ENCODE measurements around the gene GMPR. TPM values are rescaled to one million over a fixed set of nuclear protein-coding genes. Genes with fewer than 3 reads are reported as not detected.

GMPR gene
- total RNA-seq, 1 donor from 2014 or later, result 43.6 TPM

DNA sequence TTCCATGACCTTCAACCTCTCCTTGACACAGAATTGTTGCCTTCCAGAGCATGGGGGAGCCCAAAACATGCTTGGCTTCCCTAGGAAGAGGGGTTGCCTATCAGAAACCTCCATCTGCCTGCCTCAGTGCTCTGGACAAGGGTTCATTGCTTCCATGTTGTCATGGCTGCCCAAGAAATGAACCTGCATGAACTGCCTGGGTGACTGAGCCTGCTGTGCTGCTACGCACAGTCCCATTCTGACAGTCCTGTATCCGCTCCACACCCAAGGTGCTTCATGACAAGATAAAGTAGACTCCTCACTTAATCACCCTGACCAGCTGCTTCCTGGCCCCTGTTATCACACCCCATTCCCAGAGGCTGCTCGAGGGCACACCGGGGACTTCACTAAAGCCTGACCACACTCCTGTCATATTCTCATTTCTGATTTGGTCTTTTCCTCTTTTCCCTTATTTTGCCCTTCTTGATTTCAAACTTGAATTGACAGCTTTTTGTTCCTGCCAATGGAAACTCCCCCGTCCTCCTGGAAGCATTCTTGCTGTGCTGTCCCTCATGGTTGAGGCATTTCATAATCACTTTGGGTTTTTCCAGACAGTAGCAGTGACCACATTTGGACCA is 31.9 kb downstream of the GMPR start:
- DNase-seq (ENCODE audit: low read depth), result peak; percentile 14

DNA sequence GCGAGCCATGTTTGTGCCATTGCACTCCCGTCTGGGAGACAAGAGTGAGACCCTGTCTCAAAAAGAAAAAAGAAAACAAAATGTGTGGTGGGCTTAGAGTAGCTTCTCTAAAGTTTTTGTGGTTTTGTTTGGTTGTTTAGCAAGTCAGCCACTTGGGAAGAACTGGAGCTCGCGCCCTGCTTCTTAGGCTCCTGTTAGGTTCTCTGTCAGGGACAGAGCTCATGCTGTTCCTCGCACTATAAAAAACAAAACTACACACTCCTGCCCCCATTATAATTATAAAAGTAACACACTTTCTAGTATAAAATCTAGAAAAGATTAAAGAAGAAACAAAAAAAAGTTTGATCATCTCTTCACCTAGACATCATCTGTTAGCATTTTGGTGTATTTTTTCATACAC is 33.0 kb downstream of the GMPR start:
- no peak for DNase-seq (ENCODE audit: low read depth)

DNA sequence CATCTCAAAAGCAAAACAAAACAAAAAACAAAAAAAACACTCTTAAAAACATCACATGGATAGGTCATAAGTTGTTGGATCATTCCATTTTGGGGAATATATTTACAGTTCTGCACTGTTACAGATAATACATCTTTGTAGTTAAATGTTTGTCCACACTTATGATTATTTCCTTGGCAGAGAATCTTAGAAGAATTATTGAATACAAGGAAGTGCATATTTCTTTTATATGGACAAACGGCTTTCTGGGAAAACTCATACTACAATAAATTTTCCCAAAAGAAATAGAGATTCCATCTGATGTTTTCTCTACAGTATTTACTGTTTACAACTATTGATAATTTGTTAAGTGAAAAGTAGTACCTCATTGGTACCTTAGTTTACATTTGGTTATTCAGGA is 33.8 kb downstream of the GMPR start:
- DNase-seq (ENCODE audit: low read depth), result no peak

DNA sequence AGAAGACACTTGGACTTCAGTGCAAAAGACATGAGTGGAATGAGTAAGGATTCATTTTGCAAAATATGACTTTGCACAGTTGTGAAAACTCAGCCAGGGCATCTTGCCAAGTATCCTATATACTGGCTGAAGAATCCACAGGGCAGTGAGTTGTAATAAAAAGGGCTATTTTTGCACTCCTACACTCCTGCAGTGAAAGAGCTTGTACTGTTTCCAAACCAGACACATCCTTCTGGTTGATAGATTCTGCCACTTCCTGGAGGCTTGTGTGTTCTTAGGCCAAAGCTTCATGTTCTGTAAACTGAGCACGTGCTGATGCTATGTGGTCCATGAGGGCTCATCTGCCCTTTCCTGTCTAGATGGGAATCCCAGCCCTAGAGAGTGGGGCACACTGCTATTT is 34.9 kb downstream of the GMPR start:
- DNase-seq (ENCODE audit: low read depth), result no peak

DNA sequence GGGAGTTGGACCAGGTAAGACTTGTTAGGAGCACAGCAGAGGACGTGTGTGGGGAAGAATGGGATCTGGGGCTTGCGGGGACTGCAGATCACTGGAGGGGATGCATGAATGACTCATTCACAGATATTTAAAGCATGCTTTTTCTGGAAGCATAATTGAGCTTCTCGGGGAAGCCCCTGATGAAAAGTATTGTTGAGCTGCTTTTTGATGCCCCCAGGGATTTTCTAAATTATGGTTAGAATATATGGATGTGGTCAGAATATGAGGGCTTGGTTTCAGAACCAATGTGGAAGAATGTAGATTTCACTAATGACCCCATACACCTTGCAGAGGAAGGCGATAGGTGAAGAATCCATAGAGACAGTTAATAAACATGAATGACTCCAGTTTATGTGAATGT is 36.1 kb downstream of the GMPR start:
- no peak for DNase-seq (ENCODE audit: low read depth)

DNA sequence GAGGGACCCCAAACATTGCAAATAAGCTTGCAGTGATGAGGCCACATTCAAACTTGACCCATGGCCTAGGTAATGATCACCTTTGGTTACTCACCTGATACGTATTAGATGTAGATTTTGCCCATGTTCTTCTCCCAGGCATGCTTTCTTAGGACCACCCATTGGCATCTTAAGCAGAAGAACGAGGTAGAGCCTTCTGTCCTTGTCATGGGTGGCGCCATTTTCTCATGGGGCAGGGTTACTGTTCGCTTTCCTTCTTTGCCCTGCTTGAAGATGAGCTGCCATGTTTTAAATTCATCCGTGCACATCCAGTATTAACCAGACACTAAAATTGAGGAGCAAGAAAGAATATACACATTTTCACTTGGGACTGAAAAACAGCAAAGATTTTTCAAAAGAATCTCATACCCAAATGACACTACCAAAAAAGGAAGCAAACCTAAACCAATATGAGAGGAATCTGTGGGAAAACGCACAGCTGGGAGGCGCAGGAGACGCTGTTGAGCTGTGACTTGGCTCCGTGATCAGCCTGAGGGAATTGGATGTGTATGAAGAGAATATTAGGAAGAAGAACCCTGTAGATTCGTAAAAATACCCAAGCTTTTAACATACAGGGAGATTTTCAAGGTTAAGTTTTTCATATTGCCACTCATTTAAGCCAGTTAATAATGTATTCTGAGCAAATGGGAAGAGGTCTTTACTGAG is 36.6 kb downstream of the GMPR start:
- no peak for DNase-seq (ENCODE audit: low read depth)

DNA sequence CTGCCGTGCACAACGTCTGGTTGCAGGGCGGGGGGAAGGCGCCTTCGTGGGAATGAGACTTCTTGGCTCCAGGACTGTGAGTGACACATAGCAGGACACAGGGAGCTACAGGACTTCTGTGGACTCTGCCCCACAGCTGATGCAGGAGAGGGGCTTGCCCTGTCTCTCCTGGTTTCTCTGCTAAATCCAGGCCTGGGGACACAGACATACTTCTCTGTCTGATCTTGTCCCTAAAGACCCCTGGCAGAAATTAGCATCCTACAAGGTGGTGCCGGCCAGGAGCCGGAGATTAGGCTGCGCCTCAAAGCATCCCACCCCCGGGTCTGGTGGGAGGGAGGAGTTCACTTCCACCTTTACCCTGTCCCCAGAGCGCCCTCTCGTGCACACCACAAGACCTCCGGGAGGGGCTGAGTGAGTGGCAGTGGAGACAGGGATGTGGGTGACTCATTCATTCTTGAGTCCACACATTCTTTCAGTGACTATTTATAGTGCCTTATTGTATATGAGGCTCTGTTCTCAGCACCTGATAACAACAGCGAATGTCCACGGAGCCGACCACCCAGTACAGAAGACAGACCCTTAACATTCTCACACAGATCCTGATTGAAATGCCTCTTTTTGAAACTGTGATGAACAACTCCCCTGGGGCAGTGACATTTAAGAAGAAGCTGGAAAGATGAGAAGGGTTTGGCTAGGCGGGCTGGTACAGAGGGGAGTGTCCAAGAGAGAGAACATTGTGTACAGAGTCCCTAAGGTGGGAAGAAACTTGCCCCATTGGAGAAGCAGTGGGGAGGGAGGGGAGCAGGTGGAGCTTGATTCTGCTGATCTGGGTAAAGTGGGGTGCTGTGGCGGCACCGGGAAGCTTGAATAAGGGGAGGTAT is 39.0 kb downstream of the GMPR start:
- DNase-seq (ENCODE audit: low read depth), result peak; percentile 97

DNA sequence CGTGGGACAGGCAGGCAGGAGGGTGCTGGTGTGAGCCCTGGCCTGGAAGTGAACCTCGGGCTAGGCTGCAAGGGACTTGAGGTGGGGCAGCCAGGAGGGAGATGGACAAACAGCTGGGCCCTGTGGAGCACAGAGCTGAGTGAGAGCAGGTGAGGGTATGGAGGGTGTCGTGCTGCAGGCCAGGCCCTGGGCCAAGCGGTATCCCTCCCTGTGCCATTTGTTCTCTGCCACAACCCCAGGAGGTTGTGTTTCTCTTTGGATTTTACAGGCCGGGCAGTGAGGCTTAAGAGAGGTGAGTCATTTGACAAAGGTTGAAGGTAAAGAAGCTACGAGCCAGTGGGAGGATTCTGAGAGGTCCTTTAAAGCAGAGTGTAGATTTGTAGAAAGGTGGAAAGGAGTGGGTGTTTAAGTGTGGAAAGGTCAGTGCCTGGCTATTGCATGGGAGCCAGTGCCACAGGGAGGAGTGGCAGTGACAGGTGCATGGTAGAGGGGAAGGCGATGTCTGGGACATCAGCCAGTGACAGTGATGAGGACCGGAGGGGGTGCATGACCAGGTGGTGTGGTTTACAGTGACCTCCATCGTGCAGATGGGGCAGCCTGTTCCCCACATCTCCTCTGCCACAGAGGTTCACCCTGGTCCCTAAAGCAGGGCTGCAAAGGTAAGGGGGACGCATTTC is 39.8 kb downstream of the GMPR start:
- DNase-seq (ENCODE audit: low read depth), result peak; percentile 94

DNA sequence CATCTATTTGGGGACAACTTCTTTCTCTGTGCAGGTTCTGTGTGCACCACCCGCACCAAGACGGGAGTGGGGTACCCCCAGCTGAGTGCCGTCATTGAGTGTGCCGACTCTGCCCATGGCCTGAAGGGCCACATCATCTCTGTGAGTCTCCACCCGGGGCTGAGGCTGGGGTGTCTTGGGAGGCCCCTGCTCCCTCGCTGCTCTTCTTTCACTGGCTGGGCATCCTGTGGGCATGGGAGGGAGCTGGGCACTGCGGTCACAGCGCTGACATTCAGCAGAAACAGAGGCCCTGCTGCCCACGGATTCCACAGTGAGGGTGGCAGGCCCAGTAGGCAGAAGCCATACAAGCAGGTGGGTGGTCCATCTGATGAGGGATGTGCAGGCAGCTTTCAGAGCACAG is 40.4 kb downstream of the GMPR start:
- DNase-seq (ENCODE audit: low read depth), result peak; percentile 69

DNA sequence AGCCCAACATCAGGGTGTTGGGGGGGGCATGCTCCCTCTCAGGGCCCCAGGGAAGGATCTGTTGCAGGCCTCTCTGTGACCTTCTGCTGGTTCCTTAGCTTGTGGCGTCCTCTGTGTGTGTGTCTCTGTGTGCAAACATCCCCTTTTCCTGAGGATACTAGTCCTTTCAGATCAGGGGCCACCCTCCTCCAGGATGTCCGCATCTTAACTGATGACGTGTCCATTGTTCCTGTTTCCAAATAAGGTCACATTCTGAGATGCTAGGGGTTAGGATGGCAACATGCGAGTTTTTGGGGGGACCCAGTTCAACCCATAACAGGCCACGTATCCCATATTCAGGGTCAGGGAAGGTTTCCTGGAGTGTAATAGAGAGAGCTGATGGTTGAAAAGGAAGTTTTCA is 40.9 kb downstream of the GMPR start:
- no peak for DNase-seq (ENCODE audit: low read depth)

DNA sequence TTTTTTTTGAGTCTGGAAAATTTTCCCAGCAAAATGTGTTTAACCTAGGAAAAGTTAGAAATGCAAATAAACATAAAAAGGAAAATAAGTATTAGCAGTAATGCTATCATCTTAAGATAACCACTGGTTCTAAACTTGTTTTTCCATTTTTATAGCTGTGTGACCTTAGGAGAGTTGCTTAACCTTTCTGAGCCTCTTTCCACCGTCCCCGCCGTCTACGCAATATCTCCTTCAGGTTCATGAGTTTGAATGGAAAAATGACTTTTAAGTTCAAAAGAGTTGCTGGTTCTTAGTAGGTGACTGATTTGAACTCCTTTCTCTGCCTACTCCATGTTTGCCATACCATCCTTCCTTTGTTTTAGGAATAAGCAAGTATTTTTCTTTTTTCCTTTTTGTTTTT is 44.0 kb downstream of the GMPR start:
- DNase-seq (ENCODE audit: low read depth), result no peak

DNA sequence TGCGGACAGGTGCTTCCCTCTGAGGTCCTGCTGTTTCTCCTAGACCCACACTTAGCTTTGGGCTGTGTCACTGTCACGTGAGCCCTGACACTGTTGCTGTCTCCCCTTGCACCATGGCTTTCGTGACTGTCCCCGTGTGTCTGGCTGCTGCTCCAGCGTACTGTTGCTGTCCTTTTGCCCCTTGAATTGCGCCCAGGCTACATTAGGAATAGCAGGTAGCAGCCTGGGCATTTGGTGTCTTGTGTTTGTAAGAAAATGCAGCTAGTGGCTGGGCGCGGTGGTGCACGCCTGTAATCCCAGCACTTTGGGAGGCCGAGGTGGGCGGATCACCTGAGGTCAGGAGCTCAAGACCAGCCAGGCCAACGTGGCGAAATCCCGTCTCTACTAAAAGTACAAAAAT is 46.1 kb downstream of the GMPR start:
- no peak for DNase-seq (ENCODE audit: low read depth)

DNA sequence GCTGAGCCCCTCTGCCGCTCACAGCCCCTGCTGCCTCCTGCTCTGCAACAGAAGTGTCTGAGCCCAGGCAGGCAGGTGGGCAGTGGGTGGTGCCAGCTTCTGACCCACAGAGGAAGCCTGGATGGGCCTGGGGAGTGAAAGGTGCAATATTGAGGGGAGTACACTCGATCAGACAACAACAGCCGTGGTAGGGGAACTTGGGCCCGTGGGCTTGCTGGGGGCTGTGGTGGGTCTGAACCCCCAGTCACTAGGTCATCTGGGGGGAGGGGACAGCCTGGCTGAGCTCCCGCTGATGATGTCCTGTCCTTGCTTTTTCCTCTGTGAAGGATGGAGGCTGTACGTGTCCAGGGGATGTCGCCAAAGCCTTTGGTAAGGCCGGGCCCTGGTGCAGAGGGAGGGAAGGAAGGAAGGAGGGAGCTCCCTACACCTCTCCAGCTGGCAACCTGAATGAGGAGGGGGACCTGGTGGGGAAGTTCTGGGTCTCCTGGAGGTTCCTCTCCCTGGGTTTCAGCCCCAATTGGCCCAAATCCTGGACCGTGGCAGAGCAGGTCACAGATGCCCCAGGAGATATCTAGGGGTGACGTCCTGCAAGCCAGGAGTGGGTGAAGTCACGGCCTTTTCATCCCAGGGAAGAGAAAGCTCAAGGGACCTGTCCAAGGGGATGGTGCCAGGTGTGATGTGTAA is 47.2 kb downstream of the GMPR start:
- DNase-seq (ENCODE audit: low read depth), result no peak

DNA sequence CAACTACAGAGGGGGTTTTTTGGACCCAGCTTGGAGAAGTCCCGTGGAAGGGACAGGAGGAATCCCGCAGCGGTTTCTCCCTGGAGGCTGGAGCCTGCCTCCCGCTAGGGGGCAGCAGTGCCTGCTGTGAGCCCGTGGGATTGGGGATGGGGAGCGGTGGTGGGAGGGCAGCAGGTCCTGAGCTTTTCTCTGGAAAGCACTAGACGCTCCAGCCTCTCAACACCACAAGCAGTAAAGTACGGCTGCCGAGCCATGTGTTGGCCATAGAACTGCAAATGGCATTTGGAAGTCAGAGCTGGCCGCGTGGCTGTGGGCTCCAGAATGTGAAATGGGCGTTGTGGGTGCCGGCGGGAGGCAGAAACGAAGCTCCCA is 47.8 kb downstream of the GMPR start:
- DNase-seq (ENCODE audit: low read depth), result peak; percentile 18

DNA sequence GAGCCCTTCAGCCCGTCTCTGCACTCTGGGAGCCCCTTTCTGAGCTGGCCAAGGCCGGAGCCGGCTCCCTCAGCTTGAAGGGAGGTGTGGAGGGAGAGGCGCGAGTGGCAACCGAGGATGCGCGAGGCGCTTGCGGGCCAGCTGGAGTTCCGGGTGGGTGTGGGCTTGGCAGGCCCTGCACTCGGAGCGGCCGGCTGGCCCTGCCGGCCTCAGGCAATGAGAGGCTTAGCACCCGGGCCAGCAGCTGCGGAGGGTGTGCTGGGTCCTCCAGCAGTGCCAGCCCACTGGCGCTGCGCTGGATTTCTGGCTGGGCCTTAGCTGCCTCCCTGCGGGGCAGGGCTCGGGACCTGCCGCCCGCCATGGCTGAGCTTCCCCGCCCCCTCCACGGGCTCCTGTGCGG is 49.8 kb downstream of the GMPR start:
- no peak for DNase-seq (ENCODE audit: low read depth)

DNA sequence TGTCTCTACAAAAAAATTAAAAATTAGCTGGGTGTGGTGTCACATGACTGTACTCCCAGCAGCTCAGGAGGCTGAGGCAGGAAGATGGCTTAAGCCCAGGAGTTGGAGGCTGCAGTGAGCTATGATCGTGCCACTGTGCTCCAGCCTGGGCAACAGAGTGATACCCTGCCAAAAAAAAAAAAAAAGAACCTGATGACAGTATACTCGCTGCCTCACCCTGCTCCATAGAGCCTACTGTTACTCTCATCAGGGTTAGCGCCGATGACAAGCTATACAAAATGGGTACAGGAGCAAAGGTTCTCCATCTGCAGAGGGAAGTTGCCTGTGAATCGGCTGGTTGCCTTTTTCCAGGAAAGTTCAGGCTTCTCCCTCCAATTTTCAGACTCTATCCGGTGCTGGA is 53.4 kb downstream of the GMPR start:
- no peak for DNase-seq (ENCODE audit: low read depth)

DNA sequence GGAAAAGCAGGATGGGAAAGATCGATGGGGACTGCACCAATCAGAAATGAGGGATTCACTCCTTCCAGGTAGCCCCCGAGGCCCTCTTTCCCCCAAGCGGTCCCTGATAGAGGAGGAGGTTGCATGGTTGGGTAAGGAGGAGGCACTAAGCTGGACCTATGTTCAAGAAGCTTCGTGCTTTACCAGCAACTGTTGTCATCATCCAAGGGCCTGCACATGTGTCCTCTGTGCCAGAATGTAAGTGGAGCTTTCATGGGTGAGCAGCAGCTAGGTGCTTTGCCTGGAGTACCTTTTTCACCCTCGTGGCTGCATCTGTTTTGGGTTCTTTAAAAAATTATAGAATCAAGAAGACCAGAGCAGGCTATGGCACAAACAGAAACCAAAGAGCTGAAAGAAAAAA is 54.0 kb downstream of the GMPR start:
- no peak for DNase-seq (ENCODE audit: low read depth)

DNA sequence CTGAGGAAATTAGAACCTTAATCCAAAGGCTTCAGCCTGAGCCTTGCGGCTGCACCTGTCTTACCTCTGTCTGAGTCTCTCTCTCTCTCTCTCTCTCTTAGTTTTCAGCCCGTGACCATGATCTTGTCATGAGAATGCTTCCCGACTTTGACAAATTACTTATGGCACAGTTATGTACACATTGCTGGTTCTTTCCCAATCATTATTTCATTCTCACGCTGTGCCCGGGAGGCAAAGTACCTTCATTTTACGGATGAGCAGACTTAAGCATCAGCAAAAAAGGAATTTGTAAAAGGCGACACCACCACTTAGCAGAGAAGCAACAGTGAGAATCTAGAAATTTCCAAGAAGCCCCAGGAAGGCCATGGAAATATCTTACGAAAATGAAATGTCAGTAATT is 54.6 kb downstream of the GMPR start:
- no peak for DNase-seq (ENCODE audit: low read depth)

DNA sequence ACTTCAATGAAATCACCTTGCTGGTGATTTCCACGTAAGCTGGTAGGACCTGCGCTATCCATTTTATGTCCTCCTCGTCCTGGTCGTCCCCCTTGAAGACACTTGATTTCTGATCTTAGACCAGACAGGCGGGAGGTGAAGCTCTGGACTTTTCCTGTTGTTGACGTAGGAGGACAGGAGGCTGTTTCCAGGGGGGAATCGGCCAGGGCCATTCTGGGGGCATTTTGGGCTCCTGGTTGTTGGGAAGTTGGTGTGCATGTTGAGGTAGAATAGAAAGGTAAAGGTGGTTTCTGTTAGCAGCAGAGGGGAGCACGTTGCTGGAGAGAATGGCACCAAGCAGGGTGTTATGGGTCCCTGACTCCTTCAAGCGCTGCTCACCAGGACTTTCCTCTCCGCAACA is 56.0 kb downstream of the GMPR start:
- no peak for DNase-seq (ENCODE audit: low read depth)

DNA sequence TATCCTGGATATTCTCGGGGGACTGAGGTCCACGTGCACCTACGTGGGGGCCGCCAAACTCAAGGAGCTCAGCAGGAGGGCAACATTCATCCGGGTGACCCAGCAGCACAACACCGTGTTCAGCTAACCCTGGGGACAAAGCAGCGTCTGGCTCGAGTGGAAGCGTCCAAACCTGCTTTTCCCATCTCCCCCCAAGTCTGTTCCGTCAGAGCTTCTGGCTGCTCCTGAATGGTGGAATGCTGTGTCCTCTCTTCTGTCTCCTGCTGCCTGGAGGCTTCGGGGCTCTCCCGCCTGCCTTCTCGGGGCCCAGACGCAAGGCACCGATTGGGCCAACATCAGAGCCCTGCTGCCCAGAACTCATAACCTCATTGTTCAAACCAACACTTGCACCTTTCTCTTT is 56.7 kb downstream of the GMPR start:
- DNase-seq (ENCODE audit: low read depth), result no peak

DNA sequence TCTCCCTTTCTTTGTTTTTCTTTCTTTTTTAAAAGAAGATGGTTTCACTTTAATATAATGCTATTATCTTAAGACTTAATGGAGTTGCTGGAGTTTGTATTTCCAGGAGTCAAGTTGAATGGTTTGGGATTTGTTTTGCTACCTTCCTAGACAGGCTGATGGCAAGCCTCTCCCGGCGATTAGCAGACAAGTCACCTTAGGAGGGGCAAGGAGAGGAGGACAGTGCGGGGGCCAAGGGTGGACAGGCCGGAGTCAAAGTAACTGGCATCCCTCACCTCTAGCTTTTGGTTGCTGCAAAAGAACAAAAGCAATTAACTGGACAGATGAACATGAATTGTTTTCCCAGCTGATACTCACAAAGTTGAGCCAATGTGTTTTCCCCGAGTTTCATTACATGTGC is 57.1 kb downstream of the GMPR start:
- no peak for DNase-seq (ENCODE audit: low read depth)

Data from myocyte (in vitro differentiated cells).